GM12878 (cell line): ENCODE measurements around the gene COL27A1.

Source experiments
- CEBPB ChIP-seq, 2 experiments: fragments of 150-350 bp in 1 of 2; IDR thresholded peaks; 2 replicates each; pipeline ENCODE4 v1.6.1; 2012 to 2014; ENCODE audit warnings: low read depth in 2 of 2, low read length in 2 of 2, borderline replicate concordance in 1 of 2, inconsistent platforms in 1 of 2
- EP300 ChIP-seq, 2 experiments: fragments of 150-350 bp in 1 of 2; IDR thresholded peaks; 2 replicates each; pipeline ENCODE4 v1.6.1; 2011 to 2012; ENCODE audit warnings: low read depth in 2 of 2, low read length in 2 of 2, borderline replicate concordance in 1 of 2, improper control_type of control experiment in 1 of 2, inconsistent platforms in 1 of 2; ENCODE audit not compliant: control insufficient read depth in 1 of 2
- SIN3A ChIP-seq: IDR thresholded peaks from 2 replicates; pipeline ENCODE4 v1.6.1; 2012; ENCODE audit warnings: low read depth, low read length, improper control_type of control experiment
- SPI1 ChIP-seq: IDR thresholded peaks from 2 replicates; pipeline ENCODE4 v1.6.1; 2011; ENCODE audit warnings: low read depth, mild to moderate bottlenecking, low read length, moderate library complexity, borderline replicate concordance; ENCODE audit not compliant: insufficient read depth
- TF ChIP-seq, protein P1 (sequence below): IDR thresholded peaks from 2 replicates; pipeline ENCODE4 v1.6.1; 2012; ENCODE audit warnings: mild to moderate bottlenecking, low read depth, low read length

DNA sequence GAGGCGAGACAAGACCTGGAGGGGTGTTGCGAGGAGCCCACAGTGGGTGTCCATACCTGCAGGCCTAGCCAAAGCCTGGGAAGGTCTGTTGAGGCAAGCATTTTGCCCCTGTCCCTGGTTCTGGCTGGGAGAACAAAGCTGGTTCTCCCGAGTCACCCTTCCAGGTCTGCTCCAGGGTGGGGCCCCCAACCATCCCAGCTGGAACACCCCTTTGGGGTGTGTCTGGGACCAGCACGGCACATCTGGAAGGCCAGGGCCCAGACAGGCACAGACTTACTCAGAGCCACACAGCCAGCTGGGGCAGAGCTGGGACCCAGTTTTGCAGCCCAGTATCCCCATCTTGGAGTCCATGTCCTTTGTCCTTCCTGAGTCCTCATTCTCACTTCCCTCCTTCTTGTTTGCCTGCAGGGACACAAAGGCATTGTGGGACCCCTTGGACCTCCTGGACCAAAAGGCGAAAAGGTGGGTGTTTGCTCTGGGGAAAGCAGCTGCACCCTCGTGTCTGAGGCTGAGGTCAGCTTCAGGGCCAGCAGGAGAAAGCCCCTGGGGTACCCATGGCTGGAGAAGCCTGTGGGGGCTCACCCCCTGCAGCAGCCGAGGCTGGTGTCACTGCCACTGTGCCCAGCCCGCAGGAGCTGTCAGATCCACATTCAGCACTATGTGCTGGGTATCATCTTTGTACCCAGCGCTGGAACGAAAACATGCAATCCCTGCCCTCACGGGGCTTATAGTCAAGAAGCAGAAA is 129.2 kb downstream of the COL27A1 start:
- TF ChIP-seq, protein P1, sequence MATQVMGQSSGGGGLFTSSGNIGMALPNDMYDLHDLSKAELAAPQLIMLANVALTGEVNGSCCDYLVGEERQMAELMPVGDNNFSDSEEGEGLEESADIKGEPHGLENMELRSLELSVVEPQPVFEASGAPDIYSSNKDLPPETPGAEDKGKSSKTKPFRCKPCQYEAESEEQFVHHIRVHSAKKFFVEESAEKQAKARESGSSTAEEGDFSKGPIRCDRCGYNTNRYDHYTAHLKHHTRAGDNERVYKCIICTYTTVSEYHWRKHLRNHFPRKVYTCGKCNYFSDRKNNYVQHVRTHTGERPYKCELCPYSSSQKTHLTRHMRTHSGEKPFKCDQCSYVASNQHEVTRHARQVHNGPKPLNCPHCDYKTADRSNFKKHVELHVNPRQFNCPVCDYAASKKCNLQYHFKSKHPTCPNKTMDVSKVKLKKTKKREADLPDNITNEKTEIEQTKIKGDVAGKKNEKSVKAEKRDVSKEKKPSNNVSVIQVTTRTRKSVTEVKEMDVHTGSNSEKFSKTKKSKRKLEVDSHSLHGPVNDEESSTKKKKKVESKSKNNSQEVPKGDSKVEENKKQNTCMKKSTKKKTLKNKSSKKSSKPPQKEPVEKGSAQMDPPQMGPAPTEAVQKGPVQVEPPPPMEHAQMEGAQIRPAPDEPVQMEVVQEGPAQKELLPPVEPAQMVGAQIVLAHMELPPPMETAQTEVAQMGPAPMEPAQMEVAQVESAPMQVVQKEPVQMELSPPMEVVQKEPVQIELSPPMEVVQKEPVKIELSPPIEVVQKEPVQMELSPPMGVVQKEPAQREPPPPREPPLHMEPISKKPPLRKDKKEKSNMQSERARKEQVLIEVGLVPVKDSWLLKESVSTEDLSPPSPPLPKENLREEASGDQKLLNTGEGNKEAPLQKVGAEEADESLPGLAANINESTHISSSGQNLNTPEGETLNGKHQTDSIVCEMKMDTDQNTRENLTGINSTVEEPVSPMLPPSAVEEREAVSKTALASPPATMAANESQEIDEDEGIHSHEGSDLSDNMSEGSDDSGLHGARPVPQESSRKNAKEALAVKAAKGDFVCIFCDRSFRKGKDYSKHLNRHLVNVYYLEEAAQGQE = no peak
- TF ChIP-seq SPI1 (no peak), EP300 (IDR thresholded peaks at IDR 0.05; ENCODE audit: borderline replicate concordance in 1 of 2, control insufficient read depth in 1 of 2, low read depth in 2 of 2, low read length in 2 of 2) (no peak), CEBPB (IDR thresholded peaks at IDR 0.05; ENCODE audit: borderline replicate concordance in 1 of 2, low read depth in 2 of 2, low read length in 2 of 2) (no peak), SIN3A (no peak)
